Stimulated activated CD4-positive, alpha-beta T cell treated with anti-CD3 and anti-CD28 coated beads, Interleukin-15, amount 100 ng/mL, for 1 hour (primary cell): Measurements from ENCODE around the gene ONECUT3.

Source experiments
- DNase-seq, 2 donors: peaks; one replicate each; pipeline ENCODE4 v3.0.0-alpha.2; 2020; ENCODE audit warnings: low read depth in 1 of 2, low spot score in 1 of 2

Gene ONECUT3

DNA sequence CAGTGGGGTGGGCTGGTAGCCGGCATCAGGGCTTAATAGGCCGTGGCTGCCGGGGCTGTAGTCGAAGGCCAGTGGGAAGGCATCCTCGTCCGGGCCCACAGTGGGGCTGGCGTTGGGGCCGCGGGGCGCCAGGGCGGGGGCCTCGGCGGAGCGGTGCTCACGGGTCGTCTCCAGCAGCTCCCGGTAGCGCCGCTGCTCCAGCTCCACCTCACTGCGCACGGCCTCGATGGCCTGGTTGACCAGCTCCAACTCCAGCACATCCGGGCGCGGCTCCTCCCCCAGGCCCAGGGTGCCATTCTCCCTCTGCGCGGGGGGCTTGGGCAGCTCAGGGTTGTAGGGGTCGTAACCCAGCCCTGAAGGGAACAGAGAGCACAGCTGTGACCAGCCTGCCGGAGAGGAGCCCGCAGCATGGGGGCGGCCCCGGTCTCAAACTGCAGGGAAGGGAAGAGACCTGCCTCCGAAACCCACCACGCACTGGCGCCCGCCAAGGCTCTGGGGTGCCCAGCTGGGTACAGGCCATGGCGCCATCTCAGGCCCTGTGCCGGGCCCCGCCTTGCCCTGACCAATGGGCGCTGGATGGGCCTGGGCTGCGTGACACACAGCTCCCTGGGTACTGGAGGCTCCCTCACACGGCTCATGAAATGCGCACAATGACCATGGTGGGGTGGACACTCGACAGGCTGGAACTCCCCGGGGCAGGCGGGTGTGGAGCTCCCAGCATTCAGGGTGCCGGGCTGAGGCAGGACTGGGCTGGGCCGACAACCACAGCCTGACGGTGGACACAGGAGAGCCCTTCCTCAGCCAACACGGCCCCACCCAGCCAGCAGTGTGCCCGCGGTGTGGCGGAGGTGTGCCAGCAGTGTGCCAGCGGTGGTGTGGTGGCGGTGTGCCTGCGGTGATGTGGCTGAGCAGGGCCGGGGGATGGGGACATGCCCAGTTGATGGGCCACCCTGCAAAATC is 75.3 kb downstream of the ONECUT3 start:
- DNase-seq = no peak

DNA sequence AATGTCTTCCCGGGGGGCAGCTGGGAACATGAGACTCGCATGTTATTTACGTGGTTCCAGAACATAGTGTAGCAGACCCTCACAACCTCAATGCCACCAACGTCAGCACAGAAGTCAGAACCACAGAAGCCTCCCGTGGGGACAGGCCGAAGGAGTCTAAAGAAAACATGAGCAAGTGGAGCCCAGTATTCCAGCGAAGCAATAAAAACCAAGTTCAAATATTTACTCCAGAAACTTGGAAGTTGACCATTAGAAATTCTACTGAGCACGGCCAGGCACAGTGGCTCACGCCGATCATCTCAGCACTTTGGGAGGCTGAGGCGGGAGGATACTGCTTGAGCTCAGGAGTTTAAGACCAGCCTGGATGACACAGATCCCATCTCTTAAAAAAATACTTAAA is 76.7 kb downstream of the ONECUT3 start:
- no peak for DNase-seq

DNA sequence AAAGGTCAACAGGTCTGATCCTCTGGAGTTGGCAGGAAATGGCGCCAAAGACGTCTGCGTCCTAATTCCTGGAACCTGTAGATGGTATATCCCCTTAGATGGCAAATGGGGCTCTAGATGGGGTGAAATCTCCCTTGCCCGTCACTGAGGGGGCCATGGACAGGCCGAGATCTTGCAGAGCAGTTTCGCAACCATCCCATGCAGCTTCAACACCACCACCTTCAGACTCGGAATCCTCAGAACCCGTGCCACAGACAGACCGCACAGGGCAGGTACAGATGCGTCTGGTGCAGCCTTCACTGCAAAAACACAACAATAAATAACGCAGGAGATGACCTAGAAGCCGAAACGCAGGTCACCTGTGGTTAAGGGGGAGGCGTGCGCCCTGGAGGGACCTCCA is 77.3 kb downstream of the ONECUT3 start:
- DNase-seq = no peak
